Thyroid gland (tissue), 4 donors: ENCODE data around the gene ADGRB3.

Experiments used
- CTCF ChIP-seq, 6 experiments: fragments of 200-600 bp in 3 of 6; fragments of 450-650 bp in 3 of 6; sonication (generic) in 3 of 6; IDR thresholded peaks; one replicate each; pipeline ENCODE4 v1.5.1; 2016 to 2019; ENCODE audit warnings: antibody characterized with exemption in 6 of 6, mild to moderate bottlenecking in 2 of 6, inconsistent platforms in 1 of 6, moderate library complexity in 1 of 6
- POLR2A ChIP-seq, 2 donors: fragments of 450-650 bp; IDR thresholded peaks; one replicate each; pipeline ENCODE4 v1.6.1; 2017; ENCODE audit warnings: antibody characterized with exemption in 2 of 2, mild to moderate bottlenecking in 2 of 2, moderate library complexity in 1 of 2

- TF ChIP-seq CTCF (IDR thresholded peaks at IDR 0.05) (no peak), POLR2A (IDR thresholded peaks at IDR 0.05) (no peak)
Measured at GRCh38 chr6:69398729-69399128, 763.6 kb downstream of the ADGRB3 start.
